GM21367 (cell line): ENCODE measurements around the gene SLC16A9.
"Not testable (repeated sequence)": the region's sequence is repeated elsewhere in the genome, so short reads cannot be mapped to it uniquely, and the experiment has no call there.

Experiments
- ATAC-seq: cut with Tn5 transposase; IDR thresholded peaks from one replicate; pipeline ENCODE4 v1.9.1; 2021; ENCODE audit not compliant: unreplicated experiment

The SLC16A9 gene, protein sequence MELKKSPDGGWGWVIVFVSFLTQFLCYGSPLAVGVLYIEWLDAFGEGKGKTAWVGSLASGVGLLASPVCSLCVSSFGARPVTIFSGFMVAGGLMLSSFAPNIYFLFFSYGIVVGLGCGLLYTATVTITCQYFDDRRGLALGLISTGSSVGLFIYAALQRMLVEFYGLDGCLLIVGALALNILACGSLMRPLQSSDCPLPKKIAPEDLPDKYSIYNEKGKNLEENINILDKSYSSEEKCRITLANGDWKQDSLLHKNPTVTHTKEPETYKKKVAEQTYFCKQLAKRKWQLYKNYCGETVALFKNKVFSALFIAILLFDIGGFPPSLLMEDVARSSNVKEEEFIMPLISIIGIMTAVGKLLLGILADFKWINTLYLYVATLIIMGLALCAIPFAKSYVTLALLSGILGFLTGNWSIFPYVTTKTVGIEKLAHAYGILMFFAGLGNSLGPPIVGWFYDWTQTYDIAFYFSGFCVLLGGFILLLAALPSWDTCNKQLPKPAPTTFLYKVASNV

DNA sequence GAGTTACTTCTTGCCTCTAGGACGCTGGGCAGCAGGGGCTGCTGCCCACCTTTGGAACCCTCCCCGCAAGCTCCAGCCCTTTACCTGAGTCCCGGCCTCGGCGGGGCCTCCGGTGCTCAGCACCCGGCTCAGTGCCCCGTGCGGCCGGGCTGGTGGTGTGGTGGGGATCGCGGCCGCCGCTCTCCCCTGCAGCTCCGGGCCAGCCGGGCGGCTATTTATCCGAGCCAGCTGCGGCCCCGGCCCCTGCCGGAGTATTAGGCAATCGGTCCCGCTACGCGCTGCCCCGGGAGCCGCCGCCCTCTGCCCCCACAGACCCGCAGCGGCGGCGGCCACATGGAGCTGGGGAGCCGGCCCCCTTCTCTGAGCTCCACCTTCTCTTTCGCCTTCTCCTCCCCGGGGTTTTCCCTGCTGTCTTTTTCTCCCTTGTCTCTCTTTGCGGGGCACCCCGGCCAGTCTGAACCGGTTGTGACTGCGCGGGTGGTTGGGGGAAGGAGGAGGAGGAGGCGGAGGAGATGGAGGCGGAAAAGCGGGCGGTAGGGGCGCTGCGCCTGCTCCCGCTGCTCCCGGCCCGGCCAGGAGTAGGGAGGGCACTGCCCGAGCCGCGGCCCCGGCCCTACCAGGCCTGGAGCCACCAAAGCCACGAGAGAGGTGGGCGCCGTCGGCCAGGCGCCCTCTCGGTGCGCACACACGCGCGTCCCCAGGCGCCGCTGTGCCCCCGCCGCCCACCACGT, at the start of gene SLC16A9:
Gene SLC16A9 (minus strand): TSS at position 456 of the 731 bp plus-strand sequence. CDS start 25,559 bp downstream, outside the sequence.
- peak; percentile 79 for ATAC-seq

DNA sequence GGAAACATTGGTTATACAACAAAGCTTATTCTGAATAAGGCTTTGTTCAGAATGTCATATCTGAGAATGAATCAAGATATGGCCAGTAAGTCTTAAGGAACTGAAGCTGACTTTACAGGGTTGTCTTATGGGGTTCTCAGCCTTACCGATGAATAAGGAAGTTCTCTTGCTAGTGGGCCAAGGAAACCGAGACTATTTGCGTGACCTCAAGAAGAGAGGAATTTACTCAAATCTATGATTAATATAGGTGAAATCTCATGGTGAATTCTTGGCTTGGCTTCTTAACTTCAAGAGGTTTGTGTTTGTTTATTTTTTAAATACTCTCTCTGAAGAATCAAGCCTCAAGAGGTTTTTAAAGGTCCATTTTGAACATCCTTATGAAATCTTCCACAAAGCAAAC, 48.3 kb upstream of the SLC16A9 start:
- ATAC-seq = no peak

DNA sequence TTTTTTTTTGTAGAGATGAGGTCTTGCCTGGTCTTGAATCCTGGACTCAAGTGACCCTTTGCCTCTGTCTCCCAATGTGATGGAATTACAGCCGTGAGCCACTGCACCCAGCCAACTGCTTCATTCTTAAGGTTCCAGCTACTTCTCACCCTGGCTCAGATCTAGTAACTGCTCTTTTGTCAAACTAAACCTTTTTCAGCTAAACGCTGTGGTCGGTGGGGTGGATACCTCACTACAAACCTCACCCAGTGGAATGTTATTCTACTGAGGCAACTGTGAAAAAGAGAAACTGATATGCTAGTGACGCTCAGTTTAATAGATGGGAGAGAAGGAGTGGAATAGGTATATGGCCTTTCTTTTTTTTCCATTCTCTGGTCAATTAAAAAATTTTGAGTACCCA, 45.3 kb upstream of the SLC16A9 start:
- ATAC-seq = no peak

DNA sequence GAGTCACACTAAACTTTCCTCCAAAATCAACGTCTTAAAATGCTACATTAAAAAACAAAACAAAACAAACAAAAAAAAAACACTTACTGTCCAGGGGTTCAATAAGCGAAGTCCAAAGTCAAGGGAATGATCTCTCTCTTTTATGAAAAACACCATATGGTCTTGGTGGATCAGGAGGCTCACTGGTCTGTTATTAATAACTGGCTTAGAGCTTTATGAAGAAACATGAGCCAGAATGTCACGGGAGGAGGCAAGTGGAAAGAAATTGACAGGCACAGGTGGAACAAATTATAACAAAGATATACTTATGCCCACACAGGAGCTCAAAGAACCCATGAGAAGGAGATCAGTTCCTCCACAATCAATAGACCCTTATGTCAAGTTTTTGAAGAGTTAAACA, 43.6 kb upstream of the SLC16A9 start, which contains the start of gene MRLN:
Gene MRLN (minus strand): TSS at position 189 of the 400 bp plus-strand sequence.
- ATAC-seq = no peak

DNA sequence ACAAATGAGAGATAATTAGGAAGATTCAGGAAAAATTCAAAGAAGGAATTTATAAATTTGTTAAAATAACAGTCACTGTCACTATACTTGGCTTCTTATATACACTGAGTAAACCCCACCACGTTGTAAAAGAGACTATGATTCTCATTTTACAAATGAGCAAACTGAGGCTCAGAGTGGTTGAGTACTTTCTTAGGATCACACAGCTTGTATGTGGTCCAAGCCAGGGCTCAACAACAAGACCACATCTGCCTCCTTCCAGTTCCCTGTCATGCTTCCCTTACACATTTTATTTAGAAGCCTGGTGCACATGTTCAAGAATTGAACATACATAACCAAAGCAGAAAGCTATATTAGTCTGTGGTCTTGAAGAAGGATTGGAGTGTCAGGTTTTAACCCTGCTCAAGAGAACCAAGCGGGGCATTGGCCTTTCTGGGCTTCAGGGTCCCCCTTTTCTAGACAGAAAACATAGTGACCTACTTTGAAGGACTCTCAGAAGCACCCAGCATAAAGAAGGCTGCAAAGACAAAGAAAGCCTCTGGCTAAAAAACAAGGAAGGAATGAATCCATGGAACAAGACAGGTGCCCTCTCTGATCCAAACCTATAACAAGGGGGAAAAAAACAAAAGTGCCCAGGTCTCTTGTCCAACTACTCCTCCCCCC, 42.8 kb upstream of the SLC16A9 start:
- ATAC-seq = no peak

GRCh38 chr10:59750155-59750945, 40.7 kb upstream of the SLC16A9 start:
- ATAC-seq = no peak

DNA sequence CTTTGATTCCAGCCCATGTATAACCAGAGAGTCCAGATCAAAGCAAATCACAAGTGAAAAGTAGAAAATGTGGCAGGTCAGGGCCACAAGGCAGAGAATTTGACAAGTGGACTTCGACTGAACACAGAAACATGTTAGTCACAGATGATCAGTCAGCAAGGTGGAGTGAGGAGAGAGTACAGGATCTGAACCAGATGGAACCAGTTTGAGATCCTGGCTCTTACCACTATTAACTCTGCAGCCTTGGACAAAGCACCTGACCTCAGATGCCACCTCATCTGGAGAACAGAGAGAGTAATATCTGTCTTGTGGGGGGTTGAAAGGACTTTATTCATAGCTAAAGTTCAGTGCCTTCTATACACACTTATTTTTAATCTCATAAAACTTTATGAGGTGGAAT, 39.2 kb upstream of the SLC16A9 start:
- ATAC-seq = no peak

GRCh38 chr10:59745163-59745650, 35.6 kb upstream of the SLC16A9 start:
- no peak for ATAC-seq

GRCh38 chr10:59744762-59745161, 35.1 kb upstream of the SLC16A9 start:
- not testable (repeated sequence) for ATAC-seq

- ATAC-seq = not testable (repeated sequence)
These were observed 34.5 kb upstream of the SLC16A9 start for GRCh38 chr10:59744156-59744555.

GRCh38 chr10:59741583-59741982, 31.9 kb upstream of the SLC16A9 start:
- no peak for ATAC-seq

DNA sequence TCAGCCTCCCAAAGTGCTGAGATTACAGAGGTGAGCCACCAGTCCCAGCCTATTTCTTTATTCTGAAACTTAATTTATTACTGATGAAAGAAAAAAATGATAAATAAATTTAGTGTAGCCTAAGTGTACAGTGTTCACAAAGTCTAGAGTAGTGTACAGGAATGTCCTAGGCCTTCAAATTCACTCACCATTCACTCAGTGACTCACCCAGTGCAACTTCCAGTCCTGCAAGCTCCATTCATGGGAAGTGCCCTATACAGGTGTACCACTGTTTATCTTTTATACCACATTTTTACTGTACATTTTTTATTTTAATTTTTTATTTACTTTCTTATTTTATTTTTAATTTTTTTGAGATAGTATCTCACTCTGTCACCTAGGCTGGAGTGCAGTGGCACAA, 31.4 kb upstream of the SLC16A9 start:
- ATAC-seq = no peak

DNA sequence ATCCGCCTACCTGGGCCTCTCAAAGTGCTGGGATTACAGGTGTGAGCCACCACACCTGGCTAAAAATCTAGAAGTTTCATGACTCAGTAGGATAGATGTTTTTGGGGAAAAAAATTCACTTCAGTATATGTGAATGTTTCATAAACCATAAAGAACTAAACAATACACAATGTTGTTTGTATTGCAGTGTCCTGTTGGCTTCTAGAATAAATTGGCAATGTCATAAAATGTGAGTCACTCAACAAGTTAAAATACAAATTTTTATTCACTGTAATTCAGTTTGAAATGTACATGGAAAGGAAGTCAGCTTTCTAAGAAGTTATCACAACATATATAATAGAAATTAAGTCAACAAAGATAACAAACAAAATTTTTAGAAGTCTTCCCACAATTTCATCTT, 27.1 kb upstream of the SLC16A9 start:
- ATAC-seq = no peak

DNA sequence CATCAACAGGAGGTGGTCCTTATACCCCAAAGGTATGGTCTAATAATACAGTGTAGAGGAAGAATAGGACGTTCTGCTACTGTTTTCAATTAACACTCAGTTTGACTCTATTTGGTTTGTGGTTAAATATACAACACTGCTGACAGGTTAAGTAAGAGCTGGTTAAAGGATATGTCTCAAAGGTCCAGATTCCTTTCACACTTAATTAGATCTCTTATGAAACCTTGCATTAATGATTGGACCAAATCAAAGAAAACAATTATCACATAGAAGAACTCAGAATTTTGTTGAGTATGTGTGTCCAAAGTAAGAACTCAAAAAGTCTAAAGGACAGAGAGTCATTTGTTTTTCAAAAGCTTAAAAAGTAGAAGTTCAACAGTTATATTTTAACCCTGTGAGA, 25.6 kb upstream of the SLC16A9 start:
- ATAC-seq = no peak

DNA sequence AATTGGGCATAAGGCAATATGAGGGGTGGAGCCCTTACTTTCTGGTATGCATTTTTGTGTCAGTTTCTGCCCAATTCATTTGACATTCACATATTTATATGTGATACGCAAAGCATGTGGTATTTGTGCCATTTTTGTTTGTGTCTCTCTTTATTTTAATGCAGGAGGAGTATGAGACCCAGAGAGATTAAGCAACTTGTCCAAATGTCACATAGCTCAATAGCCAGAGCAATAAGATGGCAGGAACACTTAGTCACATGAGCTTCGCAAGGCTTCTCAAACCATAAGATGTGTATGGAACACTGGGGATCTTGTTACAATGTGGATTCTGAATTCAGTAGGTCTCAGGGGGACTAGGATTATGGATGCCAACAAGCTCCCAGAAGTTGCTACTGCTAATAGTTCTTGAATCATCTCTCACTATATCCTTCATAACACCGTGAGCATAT, 24.4 kb upstream of the SLC16A9 start:
- no peak for ATAC-seq

- ATAC-seq = not testable (repeated sequence)
These were observed 23.8 kb upstream of the SLC16A9 start for GRCh38 chr10:59733321-59734013.

DNA sequence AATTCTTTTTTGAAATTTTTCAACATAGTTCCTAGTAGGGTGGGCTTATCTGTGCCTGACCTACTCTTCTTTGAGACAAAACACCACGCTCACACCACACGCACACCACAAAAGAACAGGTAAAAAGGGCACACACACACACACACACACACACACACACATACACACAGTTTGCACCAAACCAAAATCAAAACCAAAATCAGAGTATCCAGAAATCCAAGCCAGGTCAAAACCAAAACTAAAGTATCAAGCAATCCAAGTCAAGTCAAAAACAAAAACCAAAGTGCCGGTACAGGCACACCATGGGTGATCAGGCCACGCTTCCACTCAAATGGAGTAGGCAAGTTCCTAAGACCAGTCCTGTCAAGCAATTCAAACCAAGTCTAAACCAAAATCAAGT, 23.2 kb upstream of the SLC16A9 start:
- not testable (repeated sequence) for ATAC-seq

- ATAC-seq = not testable (repeated sequence)
These were observed 19.5 kb upstream of the SLC16A9 start for GRCh38 chr10:59729167-59729566.

- no peak for ATAC-seq
These were observed 14.7 kb upstream of the SLC16A9 start for GRCh38 chr10:59724098-59724938.
